Liver (tissue), 9 donors: Measurements from ENCODE around the gene CDC42BPA. TPM values are rescaled to one million over a fixed set of nuclear protein-coding genes. Genes with fewer than 3 reads are reported as not detected.

Experiments used
- DNase-seq: peaks from one replicate; pipeline ENCODE4 v3.0.0-alpha.2; 2017; ENCODE audit warnings: low spot score
- H3K27ac ChIP-seq, 2 donors: one replicate each; pipeline ENCODE4 v1.7.0; 2013; ENCODE audit warnings: inconsistent platforms in 2 of 2, low read length in 2 of 2, control low read depth in 1 of 2, low read depth in 1 of 2, mild to moderate bottlenecking in 1 of 2
- H3K27me3 ChIP-seq, 4 donors: one replicate each; pipeline versions ENCODE4 v1.6.1 to v1.7.0; 2013; ENCODE audit warnings: low read length in 3 of 4, inconsistent platforms in 1 of 4, mild to moderate bottlenecking in 1 of 4, moderate library complexity in 1 of 4; ENCODE audit not compliant: control insufficient read depth in 4 of 4, insufficient read depth in 4 of 4
- H3K36me3 ChIP-seq, 4 donors: one replicate each; pipeline versions ENCODE4 v1.6.1 to v1.7.0; 2013; ENCODE audit warnings: low read length in 3 of 4, mild to moderate bottlenecking in 3 of 4, low read depth in 1 of 4, moderate library complexity in 1 of 4; ENCODE audit not compliant: control insufficient read depth in 4 of 4, insufficient read depth in 3 of 4
- H3K4me1 ChIP-seq, 4 donors: one replicate each; pipeline versions ENCODE4 v1.6.1 to v1.7.0; 2013; ENCODE audit warnings: low read length in 3 of 4, mild to moderate bottlenecking in 3 of 4, moderate library complexity in 1 of 4; ENCODE audit not compliant: control insufficient read depth in 4 of 4, insufficient read depth in 4 of 4
- H3K4me3 ChIP-seq, 3 donors: one replicate each; pipeline versions ENCODE4 v1.6.1 to v1.7.0; 2013; ENCODE audit warnings: low read length in 3 of 3, control low read depth in 1 of 3, low read depth in 1 of 3, mild to moderate bottlenecking in 1 of 3
- H3K9ac ChIP-seq, 2 donors: one replicate each; pipeline ENCODE4 v1.7.0; 2013; ENCODE audit warnings: low read length in 2 of 2, mild to moderate bottlenecking in 2 of 2, moderate library complexity in 2 of 2, control low read depth in 1 of 2, low read depth in 1 of 2
- H3K9me3 ChIP-seq, 4 donors: one replicate each; pipeline versions ENCODE4 v1.6.1 to v1.7.0; 2013; ENCODE audit warnings: low read length in 3 of 4; ENCODE audit not compliant: control insufficient read depth in 4 of 4
- ATF3 ChIP-seq: IDR thresholded peaks from 2 replicates; pipeline ENCODE4 v1.6.1; 2016; ENCODE audit warnings: antibody characterized with exemption
- CTCF ChIP-seq: fragments of 150-350 bp; IDR thresholded peaks from 2 replicates; pipeline ENCODE4 v1.5.1; 2017; ENCODE audit warnings: improper control_type of control experiment, low read depth, low read length; ENCODE audit not compliant: missing input control
- EGR1 ChIP-seq, 2 donors: IDR thresholded peaks; 2 replicates each; pipeline ENCODE4 v1.6.1; 2016 to 2018; ENCODE audit warnings: antibody characterized with exemption in 2 of 2, low read depth in 2 of 2
- FOXA1 ChIP-seq: IDR thresholded peaks from 2 replicates; pipeline ENCODE4 v1.6.1; 2016; ENCODE audit warnings: antibody characterized with exemption
- FOXA2 ChIP-seq: IDR thresholded peaks from 2 replicates; pipeline ENCODE4 v1.6.1; 2016; ENCODE audit warnings: antibody characterized with exemption
- GABPA ChIP-seq, 2 donors: IDR thresholded peaks in 1 of 2; conservative IDR thresholded peaks in 1 of 2; 2 replicates each; pipeline ENCODE4 v1.6.1; 2016; ENCODE audit warnings: antibody characterized with exemption in 2 of 2, mild to moderate bottlenecking in 1 of 2, moderate library complexity in 1 of 2
- HNF4A ChIP-seq, 2 donors: conservative IDR thresholded peaks; 2 replicates each; pipeline ENCODE4 v1.6.1; 2016; ENCODE audit warnings: antibody characterized with exemption in 2 of 2, mild to moderate bottlenecking in 2 of 2
- HNF4G ChIP-seq: IDR thresholded peaks from 2 replicates; pipeline ENCODE4 v1.6.1; 2016; ENCODE audit warnings: antibody characterized with exemption
- JUND ChIP-seq, 2 donors: IDR thresholded peaks; 2 replicates each; pipeline ENCODE4 v1.6.1; 2016; ENCODE audit warnings: antibody characterized with exemption in 2 of 2
- NR2F2 ChIP-seq: IDR thresholded peaks from 2 replicates; pipeline ENCODE4 v1.6.1; 2016; ENCODE audit warnings: antibody characterized with exemption
- RAD21 ChIP-seq, 2 donors: IDR thresholded peaks; 2 replicates each; pipeline ENCODE4 v1.6.1; 2016; ENCODE audit warnings: antibody characterized with exemption in 2 of 2, mild to moderate bottlenecking in 2 of 2
- REST ChIP-seq: IDR thresholded peaks from 2 replicates; pipeline ENCODE4 v1.6.1; 2016; ENCODE audit warnings: antibody characterized with exemption, mild to moderate bottlenecking
- RXRA ChIP-seq, 2 donors: IDR thresholded peaks; 2 replicates each; pipeline ENCODE4 v1.6.1; 2017 to 2018; ENCODE audit warnings: antibody characterized with exemption in 2 of 2, mild to moderate bottlenecking in 1 of 2
- SP1 ChIP-seq: IDR thresholded peaks from 2 replicates; pipeline ENCODE4 v1.6.1; 2018; ENCODE audit warnings: antibody characterized with exemption, mild to moderate bottlenecking
- TAF1 ChIP-seq: conservative IDR thresholded peaks from 2 replicates; pipeline ENCODE4 v1.6.1; 2016; ENCODE audit warnings: antibody characterized with exemption, mild to moderate bottlenecking
- YY1 ChIP-seq: IDR thresholded peaks from 2 replicates; pipeline ENCODE4 v1.6.1; 2016; ENCODE audit warnings: antibody characterized with exemption, mild to moderate bottlenecking
- WGBS: extraction: QIAGEN DNeasy Blood & Tissue Kit; methylation state at CpG from one replicate; pipeline ENCODE4 v1.1.7; 2013; 5-methylcytosine and 5-hydroxymethylcytosine counted together
- polyA plus RNA-seq, 2 donors: library from polyadenylated mRNA; stranded (reverse) in 1 of 2; unstranded in 1 of 2; fragments of 200-250 nt in 1 of 2; fragments of >200 nt in 1 of 2; fragmentation: Nextera tagmentation in 1 of 2; extraction: Ambion mirVana in 1 of 2; gene quantifications; one replicate each; pipeline versions ENCODE4 v1.2.1 to v1.2.3, GENCODE V29; 2013 to 2015
- total RNA-seq, 2 donors: library from RNA; depleted of rRNA; stranded (reverse); fragments of >200 nt; gene quantifications; one replicate each; pipeline ENCODE4 v1.2.3, GENCODE V29; 2014
- TF ChIP-seq, protein P1 (sequence below): IDR thresholded peaks from 2 replicates; pipeline ENCODE4 v1.6.1; 2016; ENCODE audit warnings: antibody characterized with exemption
- TF ChIP-seq, protein P2 (sequence below): IDR thresholded peaks from 2 replicates; pipeline ENCODE4 v1.6.1; 2016; ENCODE audit warnings: antibody characterized with exemption
- donor health status: healthy.
- donor health status: healthy.
- donor health status: healthy.
- donor health status: healthy.
- donor health status: healthy.

CDC42BPA gene
- total and polyA plus RNA-seq, 4 donors, result 5.8 to 39.9 (median 24.3) TPM

- WGBS, result 96% methylated on average over 8 of the region's 8 CpGs
- no peak for DNase-seq
- Histone ChIP-seq H3K4me3 (no peak overlapping the region), H3K9me3 (no peaks in the 10 kb centered on the region), H3K27ac (no peak overlapping the region), H3K4me1 (no peaks in the 10 kb centered on the region), H3K9ac (no peak overlapping the region), H3K27me3 (no peaks in the 10 kb centered on the region), H3K36me3 (peaks cover 0 to 15% (median 7%) of the 10 kb centered on the region in 4 donors)
- no peak for TF ChIP-seq SP1
- TF ChIP-seq TAF1, result no peak
- TF ChIP-seq JUND (IDR thresholded peaks at IDR 0.05), result no peak
- TF ChIP-seq, protein P1, sequence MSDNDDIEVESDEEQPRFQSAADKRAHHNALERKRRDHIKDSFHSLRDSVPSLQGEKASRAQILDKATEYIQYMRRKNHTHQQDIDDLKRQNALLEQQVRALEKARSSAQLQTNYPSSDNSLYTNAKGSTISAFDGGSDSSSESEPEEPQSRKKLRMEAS, result no peak
- TF ChIP-seq YY1, result no peak
- TF ChIP-seq HNF4A (conservative IDR thresholded peaks at IDR 0.05), result no peak
- no peak for TF ChIP-seq FOXA2
- TF ChIP-seq ATF3, result no peak
- TF ChIP-seq, protein P2, sequence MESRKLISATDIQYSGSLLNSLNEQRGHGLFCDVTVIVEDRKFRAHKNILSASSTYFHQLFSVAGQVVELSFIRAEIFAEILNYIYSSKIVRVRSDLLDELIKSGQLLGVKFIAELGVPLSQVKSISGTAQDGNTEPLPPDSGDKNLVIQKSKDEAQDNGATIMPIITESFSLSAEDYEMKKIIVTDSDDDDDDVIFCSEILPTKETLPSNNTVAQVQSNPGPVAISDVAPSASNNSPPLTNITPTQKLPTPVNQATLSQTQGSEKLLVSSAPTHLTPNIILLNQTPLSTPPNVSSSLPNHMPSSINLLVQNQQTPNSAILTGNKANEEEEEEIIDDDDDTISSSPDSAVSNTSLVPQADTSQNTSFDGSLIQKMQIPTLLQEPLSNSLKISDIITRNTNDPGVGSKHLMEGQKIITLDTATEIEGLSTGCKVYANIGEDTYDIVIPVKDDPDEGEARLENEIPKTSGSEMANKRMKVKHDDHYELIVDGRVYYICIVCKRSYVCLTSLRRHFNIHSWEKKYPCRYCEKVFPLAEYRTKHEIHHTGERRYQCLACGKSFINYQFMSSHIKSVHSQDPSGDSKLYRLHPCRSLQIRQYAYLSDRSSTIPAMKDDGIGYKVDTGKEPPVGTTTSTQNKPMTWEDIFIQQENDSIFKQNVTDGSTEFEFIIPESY, result no peak
- no peak for TF ChIP-seq EGR1 (IDR thresholded peaks at IDR 0.05; ENCODE audit: low read depth in 2 of 2)
- no peak for TF ChIP-seq HNF4G
- no peak for TF ChIP-seq NR2F2
- TF ChIP-seq GABPA (IDR thresholded peaks at IDR 0.05 in 1 of 2, conservative IDR thresholded peaks at IDR 0.05 in 1 of 2), result no peak
- no peak for TF ChIP-seq CTCF
- no peak for TF ChIP-seq FOXA1
- TF ChIP-seq RXRA (IDR thresholded peaks at IDR 0.05), result no peak
- TF ChIP-seq REST, result no peak
- no peak for TF ChIP-seq RAD21 (IDR thresholded peaks at IDR 0.05)
These were observed 313.5 kb downstream of the CDC42BPA start for GRCh38 chr1:227004796-227005195.
